Trophoblast cell (in vitro differentiated cells and primary cell): ENCODE measurements around the gene EPS8.

Experiments used
- DNase-seq, 2 donors: peaks; one replicate each; pipeline ENCODE4 v3.0.0-alpha.2; 2016
- H2AFZ ChIP-seq: 2 replicates; pipeline ENCODE4 v1.6.1; 2013; ENCODE audit warnings: low read length, moderate library complexity, mild to moderate bottlenecking; ENCODE audit not compliant: insufficient read depth, poor library complexity
- H2AK5ac ChIP-seq: 2 replicates; pipeline ENCODE4 v1.6.1; 2013; ENCODE audit warnings: mild to moderate bottlenecking, low read length
- H2BK120ac ChIP-seq: 2 replicates; pipeline ENCODE4 v1.6.1; 2013; ENCODE audit warnings: low read length, mild to moderate bottlenecking, moderate library complexity; ENCODE audit not compliant: insufficient read depth, poor library complexity
- H2BK12ac ChIP-seq: 2 replicates; pipeline ENCODE4 v1.6.1; 2013; ENCODE audit warnings: mild to moderate bottlenecking, low read length, moderate library complexity
- H2BK5ac ChIP-seq: 2 replicates; pipeline ENCODE4 v1.6.1; 2013; ENCODE audit warnings: low read length, low read depth, moderate library complexity, mild to moderate bottlenecking; ENCODE audit not compliant: poor library complexity
- H3K14ac ChIP-seq: 2 replicates; pipeline ENCODE4 v1.6.1; 2013; ENCODE audit warnings: mild to moderate bottlenecking, low read length
- H3K18ac ChIP-seq: 2 replicates; pipeline ENCODE4 v1.6.1; 2013; ENCODE audit warnings: mild to moderate bottlenecking, low read length
- H3K23ac ChIP-seq: 2 replicates; pipeline ENCODE4 v1.6.1; 2013; ENCODE audit warnings: low read length
- H3K27ac ChIP-seq: 2 replicates; pipeline ENCODE4 v1.5.1; 2013; ENCODE audit warnings: low read depth, mild to moderate bottlenecking, inconsistent platforms, low read length, moderate library complexity
- H3K27me3 ChIP-seq: 2 replicates; pipeline ENCODE4 v1.6.1; 2013; ENCODE audit warnings: inconsistent platforms, mild to moderate bottlenecking, low read length, moderate library complexity; ENCODE audit not compliant: insufficient read depth
- H3K36me3 ChIP-seq, 2 experiments: 1 replicate in 1 of 2; 2 replicates in 1 of 2; pipeline ENCODE4 v1.6.1; 2013; ENCODE audit warnings: low read length in 2 of 2, mild to moderate bottlenecking in 2 of 2, moderate library complexity in 1 of 2; ENCODE audit not compliant: insufficient read depth in 2 of 2, control insufficient read depth in 1 of 2
- H3K4ac ChIP-seq: 2 replicates; pipeline ENCODE4 v1.6.1; 2013; ENCODE audit warnings: low read depth, mild to moderate bottlenecking, low read length, moderate library complexity
- H3K4me1 ChIP-seq, 2 experiments: 1 replicate in 1 of 2; 2 replicates in 1 of 2; pipeline ENCODE4 v1.6.1; 2013; ENCODE audit warnings: low read length in 2 of 2, mild to moderate bottlenecking in 2 of 2, moderate library complexity in 1 of 2; ENCODE audit not compliant: insufficient read depth in 2 of 2, control insufficient read depth in 1 of 2
- H3K4me2 ChIP-seq: 2 replicates; pipeline ENCODE4 v1.6.1; 2013; ENCODE audit warnings: inconsistent platforms, mild to moderate bottlenecking, low read length, moderate library complexity
- H3K4me3 ChIP-seq: 2 replicates; pipeline ENCODE4 v1.5.1; 2013; ENCODE audit warnings: mild to moderate bottlenecking, low read depth, low read length, inconsistent platforms
- H3K79me1 ChIP-seq: one replicate; pipeline ENCODE4 v1.6.1; 2013; ENCODE audit warnings: low read length
- H3K79me2 ChIP-seq: 2 replicates; pipeline ENCODE4 v1.6.1; 2013; ENCODE audit warnings: low read length, mild to moderate bottlenecking; ENCODE audit not compliant: control insufficient read depth, insufficient read depth, poor library complexity
- H3K9ac ChIP-seq: 2 replicates; pipeline ENCODE4 v1.6.1; 2013; ENCODE audit warnings: mild to moderate bottlenecking, low read length
- H3K9me3 ChIP-seq: 2 replicates; pipeline ENCODE4 v1.6.1; 2013; ENCODE audit warnings: low read depth, mild to moderate bottlenecking, control low read depth, inconsistent platforms, low read length; ENCODE audit not compliant: insufficient read depth
- H4K12ac ChIP-seq: 2 replicates; pipeline ENCODE4 v1.6.1; 2013; ENCODE audit warnings: low read depth, mild to moderate bottlenecking, low read length, moderate library complexity
- H4K8ac ChIP-seq: 2 replicates; pipeline ENCODE4 v1.6.1; 2013; ENCODE audit warnings: low read depth, mild to moderate bottlenecking, low read length, moderate library complexity
- H4K91ac ChIP-seq: one replicate; pipeline ENCODE4 v1.6.1; 2013; ENCODE audit warnings: low read depth, mild to moderate bottlenecking, low read length, moderate library complexity
- WGBS: extraction: QIAGEN DNeasy Blood & Tissue Kit; methylation state at CpG from one replicate; pipeline ENCODE4 v1.1.7; 2013; ENCODE audit warnings: missing lambda C conversion rate; ENCODE audit not compliant: insufficient read length, insufficient coverage; ENCODE audit errors: extremely low coverage; 5-methylcytosine and 5-hydroxymethylcytosine counted together

The EPS8 gene

DNA sequence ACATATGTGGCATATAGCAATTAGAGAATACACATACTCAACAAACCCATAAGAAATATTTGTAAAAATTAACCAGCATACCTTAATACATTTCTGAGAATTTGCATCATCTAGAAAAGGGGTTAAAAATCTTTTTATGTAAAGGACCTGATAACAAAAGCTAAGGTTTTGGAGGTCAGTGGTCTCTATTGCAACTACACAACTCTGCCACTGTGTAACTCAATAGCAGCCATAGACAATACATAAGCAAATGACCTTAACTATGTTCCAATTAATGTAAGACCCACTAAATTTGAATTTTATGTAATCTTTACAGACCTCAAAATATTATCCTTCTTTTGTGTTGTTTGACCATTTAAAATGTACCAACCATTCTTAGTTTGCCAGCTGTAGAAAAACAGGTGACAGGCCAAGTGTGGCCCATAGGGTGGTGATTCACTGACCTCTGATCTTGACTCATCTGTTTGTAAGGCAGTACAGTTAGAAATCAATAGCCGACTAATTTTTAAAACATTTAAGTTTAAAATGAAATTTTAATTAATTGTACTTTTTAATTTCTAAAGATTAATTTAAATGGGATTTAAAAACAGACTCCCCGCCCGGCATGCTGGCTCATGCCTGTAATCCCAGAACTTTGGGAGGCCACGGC lies 7.4 kb upstream of the EPS8 start:
- Histone ChIP-seq H3K4me1 (no peaks in the 10 kb centered on the region), H3K4ac (no peak overlapping the region), H3K79me2 (no peaks in the 10 kb centered on the region), H2BK120ac (no peak overlapping the region), H2AK5ac (no peak overlapping the region), H3K4me3 (no peak overlapping the region), H3K9ac (no peak overlapping the region), H3K18ac (no peak overlapping the region), H3K27me3 (no peaks in the 10 kb centered on the region), H2BK5ac (no peak overlapping the region), H3K27ac (no peak overlapping the region), H2BK12ac (no peak overlapping the region), H2AFZ (no peak overlapping the region), H3K79me1 (no peaks in the 10 kb centered on the region), H3K4me2 (no peak overlapping the region), H4K12ac (no peak overlapping the region), H4K8ac (no peak overlapping the region), H3K14ac (no peak overlapping the region), H3K9me3 (no peaks in the 10 kb centered on the region), H3K36me3 (no peaks in the 10 kb centered on the region), H4K91ac (no peak overlapping the region), H3K23ac (no peak overlapping the region)
- WGBS: no CpG with 5 or more reads among the region's 4 CpGs
- no peak for DNase-seq

DNA sequence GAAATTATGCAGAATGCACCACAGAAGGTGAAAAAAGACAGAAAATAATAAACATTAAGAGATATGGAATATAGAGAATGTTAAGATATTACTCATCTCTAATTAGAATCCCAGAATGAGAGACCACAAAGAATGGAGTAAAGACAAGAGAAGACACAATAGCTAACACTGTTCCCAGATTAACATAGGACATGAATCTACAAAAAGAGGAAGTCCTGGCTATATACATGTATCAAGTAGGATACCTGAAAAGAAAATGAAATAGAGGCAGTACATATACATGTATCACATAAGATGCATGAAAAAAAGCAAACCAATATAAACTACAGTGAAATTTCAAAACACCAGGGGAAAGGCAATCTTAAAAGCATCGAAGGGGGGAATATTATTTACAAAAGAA lies 5.6 kb upstream of the EPS8 start:
- Histone ChIP-seq H4K91ac (no peak overlapping the region), H3K79me1 (peaks cover 2% of the 10 kb centered on the region), H3K27me3 (no peaks in the 10 kb centered on the region), H3K4me2 (no peak overlapping the region), H3K4me3 (no peak overlapping the region), H3K4ac (no peak overlapping the region), H2BK5ac (no peak overlapping the region), H3K36me3 (no peaks in the 10 kb centered on the region), H4K8ac (no peak overlapping the region), H3K27ac (no peak overlapping the region), H3K4me1 (peaks cover 0 to 3% of the 10 kb centered on the region in 2 experiments), H3K79me2 (no peaks in the 10 kb centered on the region), H2AFZ (no peak overlapping the region), H2BK120ac (no peak overlapping the region), H2AK5ac (no peak overlapping the region), H3K9me3 (no peaks in the 10 kb centered on the region), H3K23ac (no peak overlapping the region), H4K12ac (no peak overlapping the region), H2BK12ac (no peak overlapping the region), H3K14ac (no peak overlapping the region), H3K18ac (no peak overlapping the region), H3K9ac (no peak overlapping the region)
- DNase-seq: no peak
- no CpG with 5 or more reads among the region's 1 CpG for WGBS

DNA sequence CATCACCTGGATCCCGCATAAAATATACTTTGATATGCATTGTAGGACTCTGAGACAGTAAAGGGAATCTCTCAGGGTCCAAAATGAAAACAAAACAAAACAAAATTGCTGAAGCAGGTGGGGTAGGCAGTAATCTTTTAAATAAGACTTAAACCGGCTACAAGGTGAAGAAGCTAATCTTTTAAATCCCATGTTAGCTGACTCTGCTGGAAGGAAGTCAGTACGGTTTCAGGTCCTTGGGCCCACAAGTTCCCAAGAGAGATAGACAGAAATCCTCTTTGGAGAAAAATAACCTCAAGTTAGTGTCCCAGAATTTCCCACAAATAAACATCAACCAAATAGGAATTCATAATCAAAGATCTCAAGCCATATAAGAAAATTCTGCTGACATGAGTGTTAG lies 5.0 kb upstream of the EPS8 start:
- H2BK12ac ChIP-seq: no peak overlapping the region
- no peak overlapping the region for H3K14ac ChIP-seq
- H3K9me3 ChIP-seq: no peaks in the 10 kb centered on the region
- no peak overlapping the region for H2AK5ac ChIP-seq
- H3K18ac ChIP-seq: no peak overlapping the region
- no peak overlapping the region for H2BK120ac ChIP-seq
- peaks cover 7% of the 10 kb centered on the region for H3K79me1 ChIP-seq
- no peak overlapping the region for H3K27ac ChIP-seq
- H3K4me3 ChIP-seq: no peak overlapping the region
- no peaks in the 10 kb centered on the region for H3K27me3 ChIP-seq
- H3K9ac ChIP-seq: no peak overlapping the region
- WGBS: no CpG with 5 or more reads among the region's 3 CpGs
- no peak overlapping the region for H4K12ac ChIP-seq
- H3K4me2 ChIP-seq: no peak overlapping the region
- H3K23ac ChIP-seq: no peak overlapping the region
- no peak overlapping the region for H3K4ac ChIP-seq
- no peak overlapping the region for H2AFZ ChIP-seq
- H4K91ac ChIP-seq: no peak overlapping the region
- H3K79me2 ChIP-seq: no peaks in the 10 kb centered on the region
- peaks cover 0 to 5% of the 10 kb centered on the region in 2 experiments for H3K4me1 ChIP-seq
- no peak overlapping the region for H2BK5ac ChIP-seq
- H3K36me3 ChIP-seq: no peaks in the 10 kb centered on the region
- no peak overlapping the region for H4K8ac ChIP-seq
- DNase-seq: no peak

DNA sequence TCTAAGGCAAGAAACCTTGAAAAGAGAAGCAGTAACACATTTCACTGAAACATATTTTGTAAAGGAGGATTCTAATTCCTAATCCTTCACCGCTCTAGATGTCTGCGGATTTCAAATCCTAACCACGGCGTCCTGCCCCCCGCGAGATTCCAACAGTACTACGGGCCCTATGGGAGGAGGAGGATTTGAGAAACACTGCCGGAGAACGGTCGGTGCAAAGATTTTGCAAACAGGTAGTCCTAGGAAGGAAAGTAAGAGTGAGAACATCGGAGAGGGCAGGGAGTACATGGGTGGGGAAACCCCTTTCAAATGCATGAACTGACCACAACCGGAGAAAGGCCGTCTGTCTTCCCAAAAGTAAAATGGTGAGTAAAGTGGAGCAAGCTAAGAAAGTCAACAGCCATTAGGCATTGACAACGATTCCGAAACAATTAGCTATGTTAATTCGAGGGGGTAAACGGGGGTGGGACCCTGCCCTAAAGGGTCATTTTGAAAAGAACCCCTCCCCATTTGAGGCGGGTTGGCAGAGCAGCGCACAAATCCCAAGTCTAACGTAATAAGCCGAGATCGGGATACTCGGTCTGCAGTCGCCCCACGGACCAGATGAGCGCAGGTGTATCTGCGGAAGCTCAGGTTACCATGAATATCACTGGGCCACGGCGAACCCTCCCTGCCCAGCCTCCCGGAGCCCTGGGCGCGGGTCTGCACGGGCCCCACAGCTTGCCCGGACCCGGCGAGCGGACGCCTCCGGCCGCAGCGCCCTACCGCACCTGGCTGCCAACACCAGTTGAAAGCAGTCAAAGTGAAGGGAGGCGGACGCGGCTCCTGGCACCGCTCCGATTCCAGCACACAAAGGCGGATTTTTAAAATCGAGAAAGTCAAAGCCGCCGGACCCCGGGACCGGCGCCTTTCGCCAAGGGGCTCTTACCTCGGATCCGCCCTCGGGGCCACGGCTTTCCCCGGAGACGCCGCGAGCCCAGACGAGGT lies 662 bp downstream of the EPS8 start:
- Histone ChIP-seq H2BK12ac (no peak overlapping the region), H3K36me3 (no peaks in the 10 kb centered on the region), H3K79me1 (peaks cover 12% of the 10 kb centered on the region), H3K4ac (peak overlapping the region; percentile 51), H2AK5ac (no peak overlapping the region), H3K9me3 (no peaks in the 10 kb centered on the region), H4K8ac (peak overlapping the region; percentile 71), H3K9ac (peak overlapping the region; percentile 42), H3K27ac (peak overlapping the region; percentile 23), H3K14ac (no peak overlapping the region), H3K4me2 (peak overlapping the region; percentile 95), H3K4me1 (peaks cover 0 to 5% of the 10 kb centered on the region in 2 experiments), H3K18ac (peak overlapping the region; percentile 70), H3K23ac (no peak overlapping the region), H2BK120ac (peak overlapping the region; percentile 88), H4K91ac (peak overlapping the region; percentile 58), H4K12ac (no peak overlapping the region), H3K27me3 (no peaks in the 10 kb centered on the region), H3K4me3 (peak overlapping the region; percentile 76), H2AFZ (peak overlapping the region; percentile 81), H2BK5ac (peak overlapping the region; percentile 43), H3K79me2 (peaks cover 6% of the 10 kb centered on the region)
- DNase-seq: peak; percentile 20 to 42
- WGBS: no CpG with 5 or more reads among the region's 64 CpGs
